ENCODE data around the gene SMAD9.

- no peak for TF ChIP-seq POLR2A (IDR thresholded peaks at IDR 0.05)
- no peak for TF ChIP-seq CTCF (IDR thresholded peaks at IDR 0.05)
These were observed 82.5 kb downstream of the SMAD9 start for GRCh38 chr13:36837354-36838092.

Data from thyroid gland (tissue), 4 donors.